Activated naive CD4-positive, alpha-beta T cell treated with anti-CD3 and anti-CD28 coated beads, Interleukin-2, amount 10 ng/mL, durations not matched to agents 7 days and 5 days (primary cell): ENCODE results near the gene MAML3.
A peak's percentile ranks its signal among the peaks of the same experiment; 100 is the strongest.

Experiments used
- CTCF ChIA-PET: fragments of 350-600 bp; sonication (Branson Sonifier 250); formaldehyde crosslinking; loops from one replicate; lab custom pipeline; 2021; ENCODE audit warnings: antibody characterized with exemption; lab: Charles Lee
- DNase-seq: peaks from one replicate; pipeline ENCODE4 v3.0.0-alpha.2; 2020
- H3K27ac Mint-ChIP-seq: one replicate; pipeline ENCODE4 v1.8.0; 2021; ENCODE audit warnings: mild to moderate bottlenecking, moderate library complexity, mixed read lengths
- H3K27me3 Mint-ChIP-seq: one replicate; pipeline ENCODE4 v1.8.0; 2021; ENCODE audit warnings: mild to moderate bottlenecking, mixed read lengths
- H3K36me3 Mint-ChIP-seq: one replicate; pipeline ENCODE4 v1.8.0; 2021; ENCODE audit warnings: mixed read lengths
- H3K4me1 Mint-ChIP-seq: one replicate; pipeline ENCODE4 v1.8.0; 2021; ENCODE audit warnings: mixed read lengths
- H3K4me3 Mint-ChIP-seq: one replicate; pipeline ENCODE4 v1.8.0; 2021; ENCODE audit warnings: mild to moderate bottlenecking, moderate library complexity, mixed read lengths
- H3K9me3 Mint-ChIP-seq: one replicate; pipeline ENCODE4 v1.8.0; 2021; ENCODE audit warnings: mixed read lengths

Gene MAML3

DNA sequence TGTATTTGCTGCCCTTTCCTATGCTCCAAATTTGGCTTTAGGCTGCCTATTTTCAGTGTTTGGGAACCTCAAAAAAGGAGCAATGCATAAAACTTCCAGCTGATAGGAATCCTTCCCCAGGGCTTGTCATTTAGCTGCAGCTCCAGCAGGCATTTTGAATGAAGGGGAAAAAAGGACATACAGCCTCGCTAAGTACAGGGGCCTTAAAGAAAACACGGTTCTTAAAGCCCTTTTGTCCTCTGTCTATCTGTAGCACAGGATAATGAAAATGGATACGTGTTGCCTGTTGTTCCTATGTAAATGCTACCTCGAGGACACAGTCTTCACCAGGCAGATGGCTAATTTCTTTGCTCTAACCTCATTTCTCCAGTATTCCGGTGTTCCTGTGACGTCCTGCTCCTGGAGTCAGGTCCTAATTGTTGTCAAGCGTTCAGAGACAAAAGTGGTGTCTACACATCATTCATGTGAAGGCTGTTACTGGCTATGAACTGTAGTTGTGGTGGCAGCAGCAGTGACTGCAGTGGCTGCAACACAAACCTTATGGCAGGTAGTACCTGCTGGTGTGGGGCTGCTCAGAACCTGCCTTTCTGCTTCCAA, 371.0 kb downstream of the MAML3 start:
- no peaks in the 10 kb centered on the region for H3K4me1 Mint-ChIP-seq
- no peaks in the 10 kb centered on the region for H3K9me3 Mint-ChIP-seq
- CTCF ChIA-PET = no interaction called here
- no peak overlapping the region for H3K27ac Mint-ChIP-seq
- no peaks in the 10 kb centered on the region for H3K36me3 Mint-ChIP-seq
- no peak for DNase-seq
- peaks cover 1% of the 10 kb centered on the region for H3K27me3 Mint-ChIP-seq
- H3K4me3 Mint-ChIP-seq = no peak overlapping the region

DNA sequence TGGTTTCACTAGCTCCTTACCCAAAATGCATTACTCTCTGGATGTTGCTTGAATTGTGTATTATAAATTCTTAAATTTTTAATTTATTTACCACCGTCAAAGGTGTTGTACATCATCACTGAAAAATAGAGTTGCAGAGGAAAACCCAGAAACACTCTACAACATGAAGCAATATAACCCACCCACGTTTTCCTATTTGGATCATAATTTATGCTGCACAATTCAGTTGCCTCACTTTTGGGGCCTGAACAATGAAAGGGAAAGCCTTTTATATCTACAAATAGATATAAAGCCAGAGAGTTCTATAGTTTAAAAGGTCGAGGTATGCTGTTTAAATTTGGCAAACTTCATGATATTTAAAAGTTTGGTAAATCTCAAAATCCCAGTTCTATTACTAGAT, 372.9 kb downstream of the MAML3 start:
- no peak for DNase-seq

GRCh38 chr4:139779691-139780090, 374.3 kb downstream of the MAML3 start:
- Mint-ChIP-seq H3K4me1 (no peaks in the 10 kb centered on the region), H3K27me3 (peaks cover 9% of the 10 kb centered on the region), H3K27ac (no peak overlapping the region), H3K36me3 (no peaks in the 10 kb centered on the region), H3K9me3 (no peaks in the 10 kb centered on the region), H3K4me3 (no peak overlapping the region)
- CTCF ChIA-PET = no interaction called here
- no peak for DNase-seq

More for the DNA sequence above, 372.9 kb downstream of the MAML3 start:
- H3K9me3 Mint-ChIP-seq = no peaks in the 10 kb centered on the region
- H3K36me3 Mint-ChIP-seq = no peaks in the 10 kb centered on the region
- no peak overlapping the region for H3K27ac Mint-ChIP-seq
- H3K27me3 Mint-ChIP-seq = peaks cover 9% of the 10 kb centered on the region
- no peaks in the 10 kb centered on the region for H3K4me1 Mint-ChIP-seq
- CTCF ChIA-PET = interaction anchor here (1.0 kb wide), 1 partner anchor 175 kb away, joined by 3 read pairs; no protein-coding TSS in a partner anchor
- no peak overlapping the region for H3K4me3 Mint-ChIP-seq

- Mint-ChIP-seq H3K9me3 (no peaks in the 10 kb centered on the region), H3K27ac (no peak overlapping the region), H3K36me3 (no peaks in the 10 kb centered on the region), H3K4me1 (no peaks in the 10 kb centered on the region), H3K27me3 (peaks cover 9% of the 10 kb centered on the region), H3K4me3 (no peak overlapping the region)
- CTCF ChIA-PET = interaction anchor here (0.7 kb wide), 1 partner anchor 43 kb away, joined by 3 read pairs; no protein-coding TSS in a partner anchor
- DNase-seq = no peak
Measured at GRCh38 chr4:139777757-139778156, 376.2 kb downstream of the MAML3 start.

GRCh38 chr4:139776235-139776634, 377.7 kb downstream of the MAML3 start:
- no peaks in the 10 kb centered on the region for H3K4me1 Mint-ChIP-seq
- CTCF ChIA-PET = no interaction called here
- peaks cover 9% of the 10 kb centered on the region for H3K27me3 Mint-ChIP-seq
- no peak for DNase-seq
- no peaks in the 10 kb centered on the region for H3K9me3 Mint-ChIP-seq
- no peak overlapping the region for H3K4me3 Mint-ChIP-seq
- H3K36me3 Mint-ChIP-seq = no peaks in the 10 kb centered on the region
- H3K27ac Mint-ChIP-seq = no peak overlapping the region

- Mint-ChIP-seq H3K27me3 (peaks cover 9% of the 10 kb centered on the region), H3K9me3 (no peaks in the 10 kb centered on the region), H3K4me3 (no peak overlapping the region), H3K27ac (no peak overlapping the region), H3K36me3 (no peaks in the 10 kb centered on the region), H3K4me1 (no peaks in the 10 kb centered on the region)
- DNase-seq = no peak
- CTCF ChIA-PET = no interaction called here
Measured at GRCh38 chr4:139774759-139775487, 379.1 kb downstream of the MAML3 start.

GRCh38 chr4:139773560-139774318, 380.2 kb downstream of the MAML3 start:
- Mint-ChIP-seq H3K9me3 (no peaks in the 10 kb centered on the region), H3K4me3 (no peak overlapping the region), H3K4me1 (no peaks in the 10 kb centered on the region), H3K27me3 (peaks cover 9% of the 10 kb centered on the region), H3K36me3 (no peaks in the 10 kb centered on the region), H3K27ac (no peak overlapping the region)
- CTCF ChIA-PET = no interaction called here
- DNase-seq = no peak

DNA sequence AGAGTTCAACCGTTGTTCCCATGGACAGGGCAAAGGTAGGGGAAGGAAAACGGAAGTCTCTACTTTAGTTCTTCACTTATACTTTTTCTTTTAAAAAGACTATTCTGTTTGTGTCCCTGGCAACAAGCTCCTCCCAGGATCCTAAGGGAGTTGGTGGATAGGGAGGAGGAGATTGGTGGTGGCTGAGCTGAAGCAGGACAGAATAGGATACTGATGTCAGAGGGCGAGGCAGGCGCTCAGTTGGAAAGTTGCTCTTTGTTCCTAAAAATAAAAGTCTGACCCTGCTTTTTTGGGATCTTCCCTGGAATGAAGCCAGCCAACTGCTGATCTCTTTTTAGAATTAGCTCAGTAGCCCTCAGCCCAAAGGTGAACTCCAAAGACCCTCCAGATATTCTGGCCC, 383.6 kb downstream of the MAML3 start:
- CTCF ChIA-PET = no interaction called here
- Mint-ChIP-seq H3K27me3 (peaks cover 3% of the 10 kb centered on the region), H3K27ac (no peak overlapping the region), H3K9me3 (no peaks in the 10 kb centered on the region), H3K36me3 (no peaks in the 10 kb centered on the region), H3K4me1 (no peaks in the 10 kb centered on the region), H3K4me3 (no peak overlapping the region)
- DNase-seq = no peak

DNA sequence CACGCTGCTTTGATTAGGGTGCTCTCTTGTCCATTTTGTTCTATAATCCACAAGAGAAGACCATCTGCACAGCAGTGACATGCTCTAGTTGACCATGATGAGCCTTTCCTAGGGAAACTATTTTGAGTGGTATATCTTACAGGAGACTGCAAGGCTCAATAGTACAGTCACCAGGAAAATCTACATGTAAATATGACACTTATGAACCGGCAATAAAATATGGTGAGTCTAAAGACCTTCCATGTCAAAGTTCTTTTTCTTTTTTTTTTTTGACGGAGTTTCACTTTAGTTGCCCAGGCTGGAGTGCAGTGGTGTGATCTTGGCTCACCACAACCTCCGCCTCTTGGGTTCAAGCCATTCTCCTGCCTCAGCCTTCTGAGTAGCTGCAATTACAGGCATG, 384.6 kb downstream of the MAML3 start:
- Mint-ChIP-seq H3K4me1 (no peaks in the 10 kb centered on the region), H3K4me3 (no peak overlapping the region), H3K9me3 (no peaks in the 10 kb centered on the region), H3K27me3 (peaks cover 7% of the 10 kb centered on the region), H3K36me3 (no peaks in the 10 kb centered on the region), H3K27ac (no peak overlapping the region)
- no peak for DNase-seq
- CTCF ChIA-PET = no interaction called here

DNA sequence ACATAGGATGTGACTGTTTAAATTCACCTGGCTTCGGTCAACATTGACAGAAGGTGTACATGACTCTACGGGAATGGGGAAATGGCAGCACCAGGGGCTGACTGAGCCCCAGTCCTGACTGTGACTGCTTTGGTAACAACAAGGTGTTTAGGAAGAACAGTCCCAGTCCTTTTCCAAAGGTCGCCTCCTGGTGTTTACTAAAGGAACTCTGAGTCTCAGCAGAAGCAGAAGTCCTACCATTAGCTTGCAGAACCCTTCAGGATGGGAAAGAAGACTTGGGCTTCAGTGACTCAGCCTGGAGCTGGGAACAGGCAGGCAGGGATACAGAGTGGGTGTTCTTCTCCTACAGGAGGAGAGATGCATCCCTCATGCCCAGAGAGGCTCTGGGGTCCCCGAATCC, 385.1 kb downstream of the MAML3 start:
- H3K4me1 Mint-ChIP-seq = no peaks in the 10 kb centered on the region
- no peaks in the 10 kb centered on the region for H3K9me3 Mint-ChIP-seq
- CTCF ChIA-PET = no interaction called here

DNA sequence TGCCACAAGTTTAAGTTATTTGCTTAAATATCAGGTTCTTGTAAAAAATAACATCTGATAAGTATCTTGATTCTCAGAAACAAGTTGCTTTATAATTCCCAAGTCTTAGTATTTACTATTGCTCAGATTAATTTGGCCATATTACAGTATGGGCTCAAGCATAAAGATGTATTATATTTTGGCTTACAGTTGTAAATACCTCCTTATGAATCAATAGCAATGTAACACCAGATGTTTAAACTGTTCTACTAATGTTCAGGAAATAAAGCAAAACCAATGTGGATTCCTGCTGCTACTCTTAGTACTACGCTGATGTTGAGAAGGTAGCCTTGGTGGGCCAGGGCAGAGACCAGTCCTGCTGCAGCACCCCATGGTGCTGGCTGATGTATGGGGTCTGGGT, 385.6 kb downstream of the MAML3 start:
- CTCF ChIA-PET = no interaction called here
- DNase-seq = no peak
- Mint-ChIP-seq H3K36me3 (no peaks in the 10 kb centered on the region), H3K9me3 (no peaks in the 10 kb centered on the region), H3K4me3 (no peak overlapping the region), H3K27me3 (peaks cover 7% of the 10 kb centered on the region), H3K27ac (no peak overlapping the region), H3K4me1 (no peaks in the 10 kb centered on the region)

More for the DNA sequence above, 385.1 kb downstream of the MAML3 start:
- DNase-seq = peak; percentile 24
- Mint-ChIP-seq H3K4me3 (no peak overlapping the region), H3K27me3 (peaks cover 7% of the 10 kb centered on the region), H3K27ac (no peak overlapping the region), H3K36me3 (no peaks in the 10 kb centered on the region)

- peaks cover 7% of the 10 kb centered on the region for H3K27me3 Mint-ChIP-seq
- no peaks in the 10 kb centered on the region for H3K4me1 Mint-ChIP-seq
- H3K27ac Mint-ChIP-seq = no peak overlapping the region
- H3K36me3 Mint-ChIP-seq = no peaks in the 10 kb centered on the region
- H3K4me3 Mint-ChIP-seq = no peak overlapping the region
- CTCF ChIA-PET = no interaction called here
- no peaks in the 10 kb centered on the region for H3K9me3 Mint-ChIP-seq
- no peak for DNase-seq
Measured at GRCh38 chr4:139767585-139767984, 386.4 kb downstream of the MAML3 start.

DNA sequence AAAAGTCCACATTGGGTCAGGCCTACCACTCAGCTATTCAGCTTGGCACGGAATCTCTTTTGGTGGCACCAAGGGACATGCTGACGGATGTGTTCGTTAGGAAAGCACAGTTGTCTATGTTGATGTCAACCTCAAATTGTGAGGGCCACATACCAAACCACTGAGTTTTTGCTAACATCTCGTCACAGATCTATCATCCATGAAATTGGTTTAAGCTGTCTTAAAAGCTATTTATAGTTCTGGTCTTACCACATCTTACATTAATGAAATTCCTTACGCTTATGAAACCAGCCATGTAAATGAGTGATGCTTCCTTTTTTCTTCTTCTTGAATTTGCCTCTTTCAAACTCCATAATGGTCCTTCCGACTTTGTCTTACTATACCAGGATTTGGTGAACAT, 386.8 kb downstream of the MAML3 start:
- Mint-ChIP-seq H3K36me3 (no peaks in the 10 kb centered on the region), H3K27ac (no peak overlapping the region), H3K4me1 (no peaks in the 10 kb centered on the region), H3K4me3 (no peak overlapping the region), H3K27me3 (peaks cover 7% of the 10 kb centered on the region), H3K9me3 (no peaks in the 10 kb centered on the region)
- DNase-seq = no peak
- CTCF ChIA-PET = no interaction called here

- CTCF ChIA-PET = no interaction called here
- Mint-ChIP-seq H3K36me3 (no peaks in the 10 kb centered on the region), H3K27me3 (peaks cover 21% of the 10 kb centered on the region), H3K4me1 (no peaks in the 10 kb centered on the region), H3K27ac (no peak overlapping the region), H3K9me3 (no peaks in the 10 kb centered on the region), H3K4me3 (no peak overlapping the region)
- DNase-seq = no peak
Measured at GRCh38 chr4:139764686-139765310, 389.2 kb downstream of the MAML3 start.
